NCI-H226 (cell line): ENCODE results near the gene NHSL1.

ENCODE experiments used
- DNase-seq: peaks from one replicate; pipeline ENCODE4 v3.0.0-alpha.2; 2015

The NHSL1 gene

GRCh38 chr6:138499303-138500018 lies at the start of gene NHSL1:
NHSL1 (minus strand) TSS chr6:138499494; CDS start chr6:138499290, 204 bp downstream.
- DNase-seq = no peak

GRCh38 chr6:138546733-138547185 lies 47.5 kb upstream of the NHSL1 start:
- DNase-seq = peak; percentile 38

- peak; percentile 68 for DNase-seq
Observed at GRCh38 chr6:138545621-138545980, 46.3 kb upstream of the NHSL1 start.

- DNase-seq = no peak
Observed at GRCh38 chr6:138544501-138544900, 45.2 kb upstream of the NHSL1 start.

GRCh38 chr6:138543657-138544056 lies 44.4 kb upstream of the NHSL1 start:
- no peak for DNase-seq

GRCh38 chr6:138541823-138542481 lies 42.7 kb upstream of the NHSL1 start:
- DNase-seq = peak; percentile 36

GRCh38 chr6:138540468-138540867 lies 41.2 kb upstream of the NHSL1 start:
- no peak for DNase-seq

GRCh38 chr6:138539876-138540275 lies 40.6 kb upstream of the NHSL1 start:
- DNase-seq = no peak

GRCh38 chr6:138538390-138539031 lies 39.2 kb upstream of the NHSL1 start:
- DNase-seq = no peak

GRCh38 chr6:138537106-138537505 lies 37.8 kb upstream of the NHSL1 start:
- no peak for DNase-seq

GRCh38 chr6:138535728-138536455 lies 36.6 kb upstream of the NHSL1 start:
- no peak for DNase-seq

GRCh38 chr6:138533667-138534066 lies 34.4 kb upstream of the NHSL1 start:
- DNase-seq = no peak

- DNase-seq = no peak
Observed at GRCh38 chr6:138531387-138531786, 32.1 kb upstream of the NHSL1 start.

GRCh38 chr6:138529478-138529877 lies 30.2 kb upstream of the NHSL1 start:
- no peak for DNase-seq

GRCh38 chr6:138528956-138529355 lies 29.7 kb upstream of the NHSL1 start:
- DNase-seq = no peak

- DNase-seq = no peak
Observed at GRCh38 chr6:138528137-138528536, 28.8 kb upstream of the NHSL1 start.

- DNase-seq = no peak
Observed at GRCh38 chr6:138527411-138528088, 28.3 kb upstream of the NHSL1 start.

- no peak for DNase-seq
Observed at GRCh38 chr6:138526822-138527235, 27.5 kb upstream of the NHSL1 start.

- no peak for DNase-seq
Observed at GRCh38 chr6:138525355-138525754, 26.1 kb upstream of the NHSL1 start.

GRCh38 chr6:138524526-138524925 lies 25.2 kb upstream of the NHSL1 start:
- no peak for DNase-seq

- DNase-seq = no peak
Observed at GRCh38 chr6:138523347-138524210, 24.3 kb upstream of the NHSL1 start.

GRCh38 chr6:138522611-138523010 lies 23.3 kb upstream of the NHSL1 start:
- no peak for DNase-seq
